ENCODE results near the gene SYT3. TPM values are rescaled to one million over a fixed set of nuclear protein-coding genes. Genes with fewer than 3 reads are reported as not detected.

The SYT3 gene, protein sequence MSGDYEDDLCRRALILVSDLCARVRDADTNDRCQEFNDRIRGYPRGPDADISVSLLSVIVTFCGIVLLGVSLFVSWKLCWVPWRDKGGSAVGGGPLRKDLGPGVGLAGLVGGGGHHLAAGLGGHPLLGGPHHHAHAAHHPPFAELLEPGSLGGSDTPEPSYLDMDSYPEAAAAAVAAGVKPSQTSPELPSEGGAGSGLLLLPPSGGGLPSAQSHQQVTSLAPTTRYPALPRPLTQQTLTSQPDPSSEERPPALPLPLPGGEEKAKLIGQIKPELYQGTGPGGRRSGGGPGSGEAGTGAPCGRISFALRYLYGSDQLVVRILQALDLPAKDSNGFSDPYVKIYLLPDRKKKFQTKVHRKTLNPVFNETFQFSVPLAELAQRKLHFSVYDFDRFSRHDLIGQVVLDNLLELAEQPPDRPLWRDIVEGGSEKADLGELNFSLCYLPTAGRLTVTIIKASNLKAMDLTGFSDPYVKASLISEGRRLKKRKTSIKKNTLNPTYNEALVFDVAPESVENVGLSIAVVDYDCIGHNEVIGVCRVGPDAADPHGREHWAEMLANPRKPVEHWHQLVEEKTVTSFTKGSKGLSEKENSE
- total RNA-seq (2021) (14.6 to 21.7 TPM (median 20.1 TPM) in 3 replicates), Bru-seq, nascent RNA (percentile 47 among the genes with signal in this experiment)
- long read RNA-seq, experiment 1, transcript SYT3-206 (11 exons, 2,463 nt), result major isoform, 134 of 213 reads
- long read RNA-seq, experiment 1, transcript SYT3-202 (11 exons, 2,836 nt), result minor isoform, 7 of 213 reads
- long read RNA-seq, experiment 1, partial matches to known transcripts, result 12 of 213 reads
- long read RNA-seq, experiment 1, other reads (novel, unspliced or antisense), result 58 of 213 reads
- long read RNA-seq, experiment 2, partial matches to known transcripts, result 18 of 33 reads
- long read RNA-seq, experiment 2, other reads (novel, unspliced or antisense), result 12 of 33 reads
- long read RNA-seq, experiment 3, result 0 reads

DNA sequence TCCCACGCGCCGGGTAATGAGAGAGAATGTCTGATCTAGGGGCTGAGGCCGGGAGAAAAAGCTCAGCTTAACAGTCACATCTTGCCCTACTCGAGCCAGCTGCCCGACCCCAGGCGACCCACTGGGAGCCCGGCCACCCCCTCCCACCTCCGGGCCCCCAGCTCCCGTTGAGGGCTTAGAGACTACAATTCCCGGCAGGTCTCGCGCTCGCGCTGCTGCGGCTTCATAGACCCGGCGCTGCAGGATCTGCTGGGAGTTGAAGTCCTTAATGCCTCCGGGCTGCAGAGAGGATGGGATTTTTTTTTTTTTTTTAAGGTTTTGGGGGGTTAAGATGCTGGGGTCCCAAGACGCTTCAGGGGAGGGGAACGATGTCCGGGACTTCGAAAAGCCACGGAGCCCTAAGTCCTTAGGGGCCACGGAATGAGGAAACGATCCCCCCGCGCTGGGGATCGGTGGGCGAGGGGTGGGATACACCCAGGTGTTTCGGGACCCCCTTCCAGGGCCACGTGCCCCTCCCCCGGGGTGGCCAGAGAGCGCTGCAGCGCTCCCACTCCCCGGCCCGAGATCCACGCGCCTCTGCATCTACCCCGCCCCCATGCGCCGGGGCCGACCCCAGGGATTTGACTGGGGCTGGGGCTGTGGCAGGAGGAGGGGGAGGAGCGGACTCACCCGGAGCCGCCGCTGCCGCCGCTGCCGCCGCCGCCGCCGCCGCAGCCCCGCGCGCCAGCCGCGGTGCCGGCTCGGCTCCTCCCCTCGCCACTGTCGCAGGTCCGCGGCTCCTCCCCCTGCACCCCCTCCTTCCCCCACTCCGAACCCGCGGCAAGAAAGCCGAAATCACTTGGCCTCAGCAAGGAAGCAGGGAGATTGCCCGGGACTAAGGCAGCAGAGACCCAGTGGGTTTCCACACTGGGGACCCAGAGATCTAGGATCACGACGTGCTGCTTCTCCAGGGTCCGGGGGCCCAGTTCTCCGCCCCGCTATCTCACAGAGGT lies at the start of gene SYT3:
TSS of gene SYT3 (minus strand) at position 761 of the 992 bp plus-strand sequence. CDS start 2,470 bp downstream, outside the sequence.
- ATAC-seq (peak; percentile 91), DNase-seq (ENCODE audit: low spot score) (peak; percentile 83)
- CTCF ChIA-PET, result interaction anchor here (0.6 to 2.0 kb wide), 6 partner anchors 10 to 155 kb away, joined by 3 to 7 read pairs (median 4); partner anchors contain the start of gene C19orf81
- TF ChIP-seq USF2 (CRISPR knock-in tag; IDR thresholded peaks at IDR 0.05) (peak; percentile 77), TCF7 (CRISPR knock-in tag; IDR thresholded peaks at IDR 0.05; ENCODE audit: low read depth) (no peak), CDX4 (CRISPR knock-in tag; IDR thresholded peaks at IDR 0.05; ENCODE audit: borderline replicate concordance) (no peak), NFATC4 (CRISPR knock-in tag; IDR thresholded peaks at IDR 0.05) (no peak), ZBTB21 (CRISPR knock-in tag; IDR thresholded peaks at IDR 0.05; ENCODE audit: borderline replicate concordance) (no peak), CREB1 (CRISPR knock-in tag; IDR thresholded peaks at IDR 0.05) (no peak), MYBL2 (CRISPR knock-in tag; IDR thresholded peaks at IDR 0.05) (no peak), SP1 (CRISPR knock-in tag; conservative IDR thresholded peaks at IDR 0.05) (peak; percentile 47; the same call in 1 of the 2 replicates), CREM (CRISPR knock-in tag; IDR thresholded peaks at IDR 0.05) (no peak)
- TF ChIP-seq, protein P1, sequence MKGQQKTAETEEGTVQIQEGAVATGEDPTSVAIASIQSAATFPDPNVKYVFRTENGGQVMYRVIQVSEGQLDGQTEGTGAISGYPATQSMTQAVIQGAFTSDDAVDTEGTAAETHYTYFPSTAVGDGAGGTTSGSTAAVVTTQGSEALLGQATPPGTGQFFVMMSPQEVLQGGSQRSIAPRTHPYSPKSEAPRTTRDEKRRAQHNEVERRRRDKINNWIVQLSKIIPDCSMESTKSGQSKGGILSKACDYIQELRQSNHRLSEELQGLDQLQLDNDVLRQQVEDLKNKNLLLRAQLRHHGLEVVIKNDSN (CRISPR knock-in tag; IDR thresholded peaks at IDR 0.05), result peak; percentile 71
- peaks cover 28% of the 10 kb centered on the region for H3K27me3 Mint-ChIP-seq (ENCODE audit: low read depth)
- H3K36me3 Mint-ChIP-seq, result peaks cover 30% of the 10 kb centered on the region
- POLR2A ChIA-PET, result no interaction called here
- peaks cover 16% of the 10 kb centered on the region for H3K4me1 Mint-ChIP-seq
- H3K4me3 Mint-ChIP-seq, result peak within 1 kb of the TSS; percentile 88
- peaks cover 10% of the 10 kb centered on the region for H3K9me3 Mint-ChIP-seq
- H3K27ac Mint-ChIP-seq, result no peak within 1 kb of the TSS

DNA sequence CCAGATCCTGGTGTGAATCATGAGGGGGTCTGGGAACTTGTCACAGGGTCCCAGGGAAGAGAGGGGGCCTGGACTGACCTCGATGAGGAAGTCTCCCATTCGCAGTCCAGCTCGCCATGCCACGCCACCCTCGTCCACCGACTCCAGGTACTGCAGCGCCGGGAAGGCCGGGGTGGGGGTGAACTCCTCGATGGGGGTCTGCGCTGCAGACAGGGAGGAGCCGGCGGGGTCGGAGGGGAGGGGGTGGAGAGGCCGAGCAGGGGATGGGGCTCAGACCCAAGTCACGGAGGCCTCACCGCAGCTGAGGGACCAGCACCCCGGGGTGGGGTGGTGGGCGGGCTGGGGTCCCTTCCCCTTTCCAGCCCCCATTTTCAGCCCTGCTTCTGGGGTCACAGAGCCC lies 49.1 kb upstream of the SYT3 start:
- ChIA-PET CTCF (interaction anchor here (0.6 to 1.6 kb wide), 3 partner anchors 19 to 194 kb away, joined by 3 to 4 read pairs (median 3); no protein-coding TSS in a partner anchor), POLR2A (no interaction called here)
- DNase-seq (ENCODE audit: low spot score), result no peak
- Mint-ChIP-seq H3K4me3 (no peak overlapping the region), H3K36me3 (no peaks in the 10 kb centered on the region), H3K27me3 (ENCODE audit: low read depth) (peaks cover 99% of the 10 kb centered on the region), H3K4me1 (peaks cover 16% of the 10 kb centered on the region), H3K9me3 (no peaks in the 10 kb centered on the region), H3K27ac (no peak overlapping the region)
- TF ChIP-seq IRF2 (CRISPR knock-in tag; IDR thresholded peaks at IDR 0.05; ENCODE audit: borderline replicate concordance, low read depth) (no peak), USF2 (CRISPR knock-in tag; IDR thresholded peaks at IDR 0.05) (no peak), ATF1 (CRISPR knock-in tag; IDR thresholded peaks at IDR 0.05) (no peak), HMGA2 (CRISPR knock-in tag; IDR thresholded peaks at IDR 0.05) (no peak), JUN (CRISPR knock-in tag; IDR thresholded peaks at IDR 0.05) (no peak)
- TF ChIP-seq, protein P2, sequence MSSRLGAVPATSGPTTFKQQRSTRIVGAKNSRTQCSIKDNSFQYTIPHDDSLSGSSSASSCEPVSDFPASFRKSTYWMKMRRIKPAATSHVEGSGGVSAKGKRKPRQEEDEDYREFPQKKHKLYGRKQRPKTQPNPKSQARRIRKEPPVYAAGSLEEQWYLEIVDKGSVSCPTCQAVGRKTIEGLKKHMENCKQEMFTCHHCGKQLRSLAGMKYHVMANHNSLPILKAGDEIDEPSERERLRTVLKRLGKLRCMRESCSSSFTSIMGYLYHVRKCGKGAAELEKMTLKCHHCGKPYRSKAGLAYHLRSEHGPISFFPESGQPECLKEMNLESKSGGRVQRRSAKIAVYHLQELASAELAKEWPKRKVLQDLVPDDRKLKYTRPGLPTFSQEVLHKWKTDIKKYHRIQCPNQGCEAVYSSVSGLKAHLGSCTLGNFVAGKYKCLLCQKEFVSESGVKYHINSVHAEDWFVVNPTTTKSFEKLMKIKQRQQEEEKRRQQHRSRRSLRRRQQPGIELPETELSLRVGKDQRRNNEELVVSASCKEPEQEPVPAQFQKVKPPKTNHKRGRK (CRISPR knock-in tag; IDR thresholded peaks at IDR 0.05; ENCODE audit: borderline replicate concordance), result no peak
- ATAC-seq, result no peak
